Karpas-422 (cell line): ENCODE results near the gene ATAD5. TPM values are rescaled to one million over a fixed set of nuclear protein-coding genes. Genes with fewer than 3 reads are reported as not detected.
"Not testable (repeated sequence)": the region's sequence is repeated elsewhere in the genome, so short reads cannot be mapped to it uniquely, and the experiment has no call there.

Experiments used
- DNase-seq: peaks from one replicate; pipeline ENCODE4 v3.0.0-alpha.2; 2015
- H2AFZ ChIP-seq: fragments of 200-600 bp; sonication (generic); 2 replicates; pipeline ENCODE4 v1.6.1; 2014; ENCODE audit warnings: antibody characterized with exemption, low read length, mixed read lengths
- H3K27ac ChIP-seq: fragments of 200-600 bp; sonication (generic); 2 replicates; pipeline ENCODE4 v1.5.1; 2014; ENCODE audit warnings: mild to moderate bottlenecking, low read length, moderate library complexity
- H3K27me3 ChIP-seq: fragments of 200-600 bp; sonication (generic); 2 replicates; pipeline ENCODE4 v1.6.1; 2014; ENCODE audit warnings: low read length, mixed read lengths
- H3K36me3 ChIP-seq: fragments of 200-600 bp; sonication (generic); 2 replicates; pipeline ENCODE4 v1.6.1; 2014; ENCODE audit warnings: low read length, mixed read lengths; ENCODE audit not compliant: insufficient read depth
- H3K4me1 ChIP-seq: fragments of 200-600 bp; sonication (generic); 2 replicates; pipeline ENCODE4 v1.6.1; 2014; ENCODE audit warnings: mild to moderate bottlenecking, low read length, mixed read lengths
- H3K4me2 ChIP-seq: fragments of 200-600 bp; sonication (generic); 2 replicates; pipeline ENCODE4 v1.6.1; 2014; ENCODE audit warnings: low read length, low read depth, mild to moderate bottlenecking; ENCODE audit not compliant: poor library complexity, severe bottlenecking
- H3K4me3 ChIP-seq: fragments of 200-600 bp; sonication (generic); 2 replicates; pipeline ENCODE4 v1.5.1; 2014; ENCODE audit warnings: mild to moderate bottlenecking, antibody characterized with exemption, low read length, mixed read lengths
- H3K79me2 ChIP-seq: fragments of 200-600 bp; sonication (generic); 2 replicates; pipeline ENCODE4 v1.6.1; 2014; ENCODE audit warnings: mild to moderate bottlenecking, low read length, mixed read lengths
- H3K9ac ChIP-seq: fragments of 200-600 bp; sonication (generic); 2 replicates; pipeline ENCODE4 v1.6.0; 2014; ENCODE audit warnings: low read length
- H3K9me2 ChIP-seq: fragments of 200-600 bp; sonication (generic), shearing (Covaris generic); replicated peaks from 2 replicates; pipeline ENCODE4 v1.6.0; 2014; ENCODE audit warnings: mild to moderate bottlenecking, low read length, moderate library complexity; ENCODE audit not compliant: insufficient read depth
- H3K9me3 ChIP-seq: fragments of 300-700, 200-600 bp; sonication (generic); 2 replicates; pipeline ENCODE4 v1.6.1; 2014; ENCODE audit warnings: low read length, mixed read lengths
- H4K20me1 ChIP-seq: fragments of 200-600 bp; sonication (generic); 2 replicates; pipeline ENCODE4 v1.6.1; 2014; ENCODE audit warnings: mild to moderate bottlenecking, antibody characterized with exemption, low read length, low read depth; ENCODE audit not compliant: insufficient read depth
- total RNA-seq: library from RNA; depleted of rRNA; stranded (reverse); fragments of >200 nt; shearing (Covaris generic); gene quantifications from 2 replicates; pipeline ENCODE4 v1.2.3, GENCODE V29; 2014; ENCODE audit warnings: low replicate concordance

Gene ATAD5
- total RNA-seq, 1 experiment from 2014 or later: 12.0 TPM

- not testable (repeated sequence) for H3K27ac ChIP-seq, H3K9me3 ChIP-seq, DNase-seq, H3K9ac ChIP-seq, H3K4me2 ChIP-seq, H3K27me3 ChIP-seq, H2AFZ ChIP-seq, H3K4me3 ChIP-seq, H3K9me2 ChIP-seq, H4K20me1 ChIP-seq, H3K36me3 ChIP-seq
- Histone ChIP-seq H3K79me2 (peaks cover 15% of the 10 kb centered on the region), H3K4me1 (peaks cover 14% of the 10 kb centered on the region)
Measured at GRCh38 chr17:30910151-30910550, 78.4 kb downstream of the ATAD5 start.

DNA sequence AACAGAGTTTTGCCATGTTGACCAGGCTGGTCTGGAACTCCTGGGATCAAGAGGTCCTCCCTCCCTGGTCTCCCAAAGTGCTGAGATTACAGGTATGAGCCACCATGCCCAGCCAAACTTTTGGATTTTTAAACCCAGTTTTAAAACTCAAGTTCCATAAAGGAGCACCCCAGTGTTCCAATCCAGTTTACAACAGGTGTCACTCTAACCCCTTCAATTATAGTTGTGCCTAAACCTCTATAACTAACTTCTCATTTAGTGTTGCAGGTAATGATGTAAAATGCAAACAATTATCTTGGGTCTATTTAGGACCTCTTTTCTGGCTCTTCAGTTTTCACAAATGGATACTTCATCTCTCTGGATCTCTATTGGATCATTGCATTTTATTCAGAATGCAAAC lies 82.2 kb downstream of the ATAD5 start:
- Histone ChIP-seq H4K20me1 (no peaks in the 10 kb centered on the region), H3K79me2 (no peaks in the 10 kb centered on the region), H3K4me1 (no peaks in the 10 kb centered on the region), H3K27ac (no peak overlapping the region), H3K4me2 (no peak overlapping the region), H3K36me3 (no peaks in the 10 kb centered on the region), H3K9ac (no peak overlapping the region), H2AFZ (no peak overlapping the region), H3K9me3 (no peaks in the 10 kb centered on the region), H3K27me3 (no peaks in the 10 kb centered on the region), H3K4me3 (no peak overlapping the region), H3K9me2 (no peaks in the 10 kb centered on the region)
- no peak for DNase-seq

- Histone ChIP-seq H3K27me3 (no peaks in the 10 kb centered on the region), H4K20me1 (no peaks in the 10 kb centered on the region), H2AFZ (no peak overlapping the region), H3K9me3 (no peaks in the 10 kb centered on the region), H3K36me3 (no peaks in the 10 kb centered on the region), H3K4me2 (no peak overlapping the region), H3K27ac (no peak overlapping the region), H3K4me3 (no peak overlapping the region), H3K79me2 (no peaks in the 10 kb centered on the region), H3K9me2 (no peaks in the 10 kb centered on the region), H3K9ac (no peak overlapping the region), H3K4me1 (peaks cover 1% of the 10 kb centered on the region)
- no peak for DNase-seq
Measured at GRCh38 chr17:30915833-30916611, 84.3 kb downstream of the ATAD5 start.

GRCh38 chr17:30917050-30917449 lies 85.3 kb downstream of the ATAD5 start:
- H4K20me1 ChIP-seq: no peaks in the 10 kb centered on the region
- no peaks in the 10 kb centered on the region for H3K9me3 ChIP-seq
- H2AFZ ChIP-seq: no peak overlapping the region
- no peaks in the 10 kb centered on the region for H3K79me2 ChIP-seq
- peaks cover 12% of the 10 kb centered on the region for H3K4me1 ChIP-seq
- H3K4me3 ChIP-seq: no peak overlapping the region
- no peaks in the 10 kb centered on the region for H3K27me3 ChIP-seq
- no peaks in the 10 kb centered on the region for H3K9me2 ChIP-seq
- no peak overlapping the region for H3K9ac ChIP-seq
- no peak overlapping the region for H3K27ac ChIP-seq
- no peak overlapping the region for H3K4me2 ChIP-seq
- no peaks in the 10 kb centered on the region for H3K36me3 ChIP-seq
- no peak for DNase-seq

GRCh38 chr17:30920282-30920681 lies 88.5 kb downstream of the ATAD5 start:
- H3K79me2 ChIP-seq: no peaks in the 10 kb centered on the region
- no peaks in the 10 kb centered on the region for H3K9me3 ChIP-seq
- H3K9me2 ChIP-seq: no peaks in the 10 kb centered on the region
- H3K4me3 ChIP-seq: no peak overlapping the region
- no peak overlapping the region for H3K4me2 ChIP-seq
- H3K9ac ChIP-seq: no peak overlapping the region
- no peaks in the 10 kb centered on the region for H3K27me3 ChIP-seq
- DNase-seq: no peak
- H2AFZ ChIP-seq: no peak overlapping the region
- no peaks in the 10 kb centered on the region for H4K20me1 ChIP-seq
- no peak overlapping the region for H3K27ac ChIP-seq
- peaks cover 18% of the 10 kb centered on the region for H3K4me1 ChIP-seq
- no peaks in the 10 kb centered on the region for H3K36me3 ChIP-seq

DNA sequence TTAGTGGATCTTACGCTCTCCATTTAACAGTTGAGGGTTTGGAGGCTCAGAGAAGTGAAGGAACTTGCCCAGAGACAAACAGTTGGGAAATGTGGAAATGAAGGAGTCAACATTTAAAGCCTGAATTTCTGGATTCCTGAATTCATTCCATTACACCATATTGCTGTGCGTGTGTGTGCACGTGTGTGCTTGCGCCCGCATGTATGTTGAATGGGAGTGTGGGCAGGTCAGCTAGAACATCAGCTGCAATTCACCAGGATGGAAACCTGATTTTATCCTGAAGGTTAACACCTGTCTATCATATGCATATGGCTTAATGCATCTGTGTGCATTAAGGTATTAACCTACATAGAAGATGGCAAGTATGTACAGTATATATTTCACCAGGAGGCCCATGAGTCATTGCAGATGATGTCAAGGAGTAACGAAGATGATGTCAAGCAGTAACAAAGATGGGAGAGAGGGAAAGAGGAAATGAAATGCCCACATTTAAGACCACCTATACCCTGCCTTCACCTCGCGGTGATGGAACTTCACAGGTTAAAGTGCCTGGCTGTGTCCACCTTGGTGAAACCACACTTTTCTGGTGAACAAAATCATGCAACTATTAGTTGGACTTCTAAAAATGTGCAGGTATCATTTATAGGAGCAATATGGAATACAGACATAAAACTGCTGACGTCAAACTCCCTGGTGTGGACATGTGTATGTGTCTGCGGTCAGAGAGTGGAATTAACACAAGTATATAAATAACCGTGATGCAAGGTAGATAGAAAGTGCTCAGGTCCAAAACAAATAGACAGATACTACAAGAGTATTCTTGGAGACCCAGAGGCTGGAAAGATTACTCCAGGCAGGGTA lies 89.1 kb downstream of the ATAD5 start:
- peak overlapping the region; percentile 64; the same call in 1 of the 2 replicates for H3K9ac ChIP-seq
- H3K27ac ChIP-seq: no peak overlapping the region
- H4K20me1 ChIP-seq: no peaks in the 10 kb centered on the region
- DNase-seq: no peak
- H3K36me3 ChIP-seq: no peaks in the 10 kb centered on the region
- H3K4me3 ChIP-seq: peak overlapping the region; percentile 64
- H3K79me2 ChIP-seq: no peaks in the 10 kb centered on the region
- H3K9me2 ChIP-seq: no peaks in the 10 kb centered on the region
- peak overlapping the region; percentile 62; the same call in 1 of the 2 replicates for H2AFZ ChIP-seq
- H3K4me1 ChIP-seq: peaks cover 18% of the 10 kb centered on the region
- no peaks in the 10 kb centered on the region for H3K9me3 ChIP-seq
- no peaks in the 10 kb centered on the region for H3K27me3 ChIP-seq
- H3K4me2 ChIP-seq: peak overlapping the region; percentile 72

DNA sequence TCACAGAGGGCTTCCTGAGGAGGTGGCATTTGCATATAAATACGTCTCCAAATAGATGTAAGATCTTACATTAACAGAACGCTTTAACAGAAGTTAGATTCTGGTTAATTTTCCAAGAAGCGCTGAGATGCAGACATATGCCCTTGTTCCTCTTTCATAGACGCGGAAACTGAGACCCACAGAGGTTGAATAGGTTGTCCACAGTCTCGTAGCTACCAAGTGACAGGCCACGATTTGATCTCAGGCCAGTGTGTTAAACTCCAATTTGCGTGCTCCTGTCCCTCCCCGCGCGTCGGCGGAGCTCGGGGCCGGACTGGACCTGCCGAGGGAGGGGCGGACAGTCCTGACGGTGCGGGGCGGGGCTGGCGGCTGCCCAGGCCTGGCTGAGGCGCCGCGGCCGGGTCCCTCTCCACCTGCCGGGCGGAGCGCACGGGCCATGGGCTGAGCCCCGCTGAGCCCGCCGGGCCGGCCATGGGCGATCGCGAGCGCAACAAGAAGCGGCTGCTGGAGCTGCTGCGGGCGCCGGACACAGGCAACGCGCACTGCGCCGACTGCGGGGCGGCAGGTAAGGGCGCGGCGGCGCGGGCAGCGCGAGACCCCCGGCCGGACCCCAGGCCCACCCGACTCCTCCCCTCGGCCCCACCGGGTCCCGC lies 89.9 kb downstream of the ATAD5 start, which contains the start of gene ADAP2:
Gene ADAP2 (plus strand): TSS at position 402 of the 653 bp plus-strand sequence. CDS start 70 bp downstream, at position 472.
- Histone ChIP-seq H4K20me1 (no peaks in the 10 kb centered on the region), H3K4me3 (peak within 1 kb of the TSS; percentile 64), H3K79me2 (no peaks in the 10 kb centered on the region), H3K9me3 (no peaks in the 10 kb centered on the region), H3K9me2 (no peaks in the 10 kb centered on the region), H3K27me3 (no peaks in the 10 kb centered on the region), H3K4me1 (peaks cover 18% of the 10 kb centered on the region), H3K4me2 (peak within 1 kb of the TSS; percentile 72), H3K27ac (no peak within 1 kb of the TSS), H2AFZ (peak within 1 kb of the TSS; percentile 62), H3K9ac (peak within 1 kb of the TSS; percentile 64), H3K36me3 (no peaks in the 10 kb centered on the region)
- DNase-seq: peak; percentile 75
